GM06990 (cell line): ENCODE results near the gene CPHXL2.

ENCODE experiments used
- DNase-seq: peaks from one replicate; pipeline ENCODE4 v3.0.0-alpha.2; 2011; ENCODE audit not compliant: insufficient read length; ENCODE audit errors: extremely low read depth
- H3K27me3 ChIP-seq: replicated peaks from 2 replicates; pipeline ENCODE4 v1.6.0; 2011; ENCODE audit warnings: low read length; ENCODE audit not compliant: control insufficient read depth, insufficient read depth
- H3K36me3 ChIP-seq: 2 replicates; pipeline ENCODE4 v1.5.1; 2011; ENCODE audit warnings: low read length; ENCODE audit not compliant: control insufficient read depth, insufficient read depth
- H3K4me3 ChIP-seq: replicated peaks from 2 replicates; pipeline ENCODE4 v1.5.1; 2011; ENCODE audit warnings: low read depth, mild to moderate bottlenecking, control low read depth, low read length
- TF ChIP-seq, protein P1 (sequence below): IDR thresholded peaks from 2 replicates; pipeline ENCODE4 v1.5.1; 2011; ENCODE audit warnings: low read length, control low read depth, mild to moderate bottlenecking, inconsistent platforms; ENCODE audit not compliant: insufficient read depth, poor library complexity, severe bottlenecking

Gene CPHXL2

DNA sequence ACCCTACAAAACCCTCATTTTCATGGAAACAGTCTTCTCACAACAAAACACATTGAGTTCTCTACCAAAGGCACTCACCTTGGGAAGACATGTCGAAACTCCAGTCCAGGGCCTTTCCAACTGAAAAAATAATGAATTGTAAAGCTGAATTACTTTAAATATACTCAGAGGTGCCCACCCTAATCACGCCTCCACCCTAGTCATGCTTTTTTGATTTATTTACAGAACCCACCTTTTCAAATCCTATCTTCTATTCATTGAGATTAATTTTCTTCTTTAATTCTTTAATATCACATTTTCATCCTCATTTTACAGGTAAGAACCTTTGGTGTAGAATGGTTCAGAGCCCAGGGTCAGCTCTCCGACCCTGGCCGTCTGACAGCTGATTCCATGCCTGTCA, at the start of gene CPHXL2:
TSS of gene CPHXL2 (minus strand) at position 101 of the 400 bp plus-strand sequence. CDS start at position 91, 10 bp downstream.
- no peak for DNase-seq
- Histone ChIP-seq H3K27me3 (no peaks in the 10 kb centered on the region), H3K36me3 (no peaks in the 10 kb centered on the region), H3K4me3 (no peak within 1 kb of the TSS)
- TF ChIP-seq, protein P1, sequence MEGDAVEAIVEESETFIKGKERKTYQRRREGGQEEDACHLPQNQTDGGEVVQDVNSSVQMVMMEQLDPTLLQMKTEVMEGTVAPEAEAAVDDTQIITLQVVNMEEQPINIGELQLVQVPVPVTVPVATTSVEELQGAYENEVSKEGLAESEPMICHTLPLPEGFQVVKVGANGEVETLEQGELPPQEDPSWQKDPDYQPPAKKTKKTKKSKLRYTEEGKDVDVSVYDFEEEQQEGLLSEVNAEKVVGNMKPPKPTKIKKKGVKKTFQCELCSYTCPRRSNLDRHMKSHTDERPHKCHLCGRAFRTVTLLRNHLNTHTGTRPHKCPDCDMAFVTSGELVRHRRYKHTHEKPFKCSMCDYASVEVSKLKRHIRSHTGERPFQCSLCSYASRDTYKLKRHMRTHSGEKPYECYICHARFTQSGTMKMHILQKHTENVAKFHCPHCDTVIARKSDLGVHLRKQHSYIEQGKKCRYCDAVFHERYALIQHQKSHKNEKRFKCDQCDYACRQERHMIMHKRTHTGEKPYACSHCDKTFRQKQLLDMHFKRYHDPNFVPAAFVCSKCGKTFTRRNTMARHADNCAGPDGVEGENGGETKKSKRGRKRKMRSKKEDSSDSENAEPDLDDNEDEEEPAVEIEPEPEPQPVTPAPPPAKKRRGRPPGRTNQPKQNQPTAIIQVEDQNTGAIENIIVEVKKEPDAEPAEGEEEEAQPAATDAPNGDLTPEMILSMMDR = no peak

- Histone ChIP-seq H3K27me3 (no peaks in the 10 kb centered on the region), H3K36me3 (no peaks in the 10 kb centered on the region), H3K4me3 (no peak within 1 kb of the TSS)
- no peak for DNase-seq
- TF ChIP-seq, protein P1 = no peak
Measured at GRCh38 chr16:75726390-75726789, 49.6 kb upstream of the CPHXL2 start, which contains the start of gene CPHXL. Gene CPHXL, minus strand, starts transcription at chr16:75726490. Its CDS starts 48 bp downstream, at chr16:75726442.

DNA sequence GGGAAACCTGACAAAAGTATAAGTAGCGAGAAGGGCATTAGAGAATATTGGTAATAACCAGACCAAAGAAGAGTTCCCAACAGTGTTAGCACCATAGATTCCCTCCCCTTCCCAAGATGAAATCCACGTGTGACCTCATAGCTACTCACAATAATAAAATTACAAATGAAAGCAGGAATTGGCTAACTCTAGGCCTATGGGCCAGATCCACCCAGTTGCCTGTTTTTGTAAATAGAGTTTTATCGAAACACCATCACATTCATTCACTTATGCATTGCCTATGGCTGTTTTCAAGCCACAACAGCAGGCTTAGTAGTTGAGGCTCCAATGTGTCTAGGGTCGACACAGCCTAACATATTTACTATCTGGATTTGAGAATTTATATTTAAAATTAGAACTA, 41.6 kb upstream of the CPHXL2 start:
- Histone ChIP-seq H3K4me3 (no peak overlapping the region), H3K36me3 (no peaks in the 10 kb centered on the region), H3K27me3 (no peaks in the 10 kb centered on the region)
- no peak for DNase-seq
- TF ChIP-seq, protein P1 = no peak

DNA sequence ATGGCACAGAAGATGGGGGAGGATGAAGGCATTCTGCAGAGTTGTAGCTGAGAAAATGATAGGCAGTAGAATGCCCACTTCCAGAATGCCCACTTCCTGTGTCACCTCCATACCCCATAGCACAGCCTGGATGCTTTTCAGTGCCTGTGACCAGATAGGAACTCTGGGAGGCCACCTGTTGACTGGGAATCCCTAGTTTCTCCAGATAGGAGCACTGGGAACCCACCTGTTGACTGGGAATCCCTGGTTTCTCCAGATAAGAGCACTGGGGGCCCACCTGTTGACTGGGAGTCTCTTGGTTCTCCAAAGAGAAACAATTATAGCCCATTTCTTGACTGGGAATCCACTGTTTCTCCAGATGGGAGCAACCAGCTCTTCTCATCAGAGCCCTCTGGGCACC, 37.9 kb upstream of the CPHXL2 start:
- TF ChIP-seq, protein P1 = no peak
- Histone ChIP-seq H3K4me3 (no peak overlapping the region), H3K27me3 (no peaks in the 10 kb centered on the region), H3K36me3 (no peaks in the 10 kb centered on the region)
- DNase-seq = no peak

DNA sequence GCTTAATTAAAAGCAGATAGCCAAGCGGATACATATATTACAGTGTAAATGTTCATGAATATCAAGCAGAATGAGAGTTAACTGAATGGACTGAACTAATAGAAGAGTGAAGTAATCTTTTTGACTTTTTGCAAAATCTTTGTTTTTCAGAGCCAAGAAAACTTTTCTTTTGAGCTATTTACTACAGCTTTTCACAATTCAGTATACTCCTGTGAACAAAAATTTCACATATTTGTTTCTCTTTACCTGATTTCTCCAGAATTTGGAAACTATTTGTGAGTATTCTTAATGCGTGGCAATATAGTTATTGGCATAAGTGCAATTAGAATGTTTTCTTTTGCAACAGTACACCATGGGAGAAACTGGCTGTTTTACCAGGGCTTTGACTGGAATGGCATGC, 33.5 kb upstream of the CPHXL2 start:
- DNase-seq = no peak
- H3K27me3 ChIP-seq = no peaks in the 10 kb centered on the region
- TF ChIP-seq, protein P1 = no peak
- H3K4me3 ChIP-seq = no peak overlapping the region
- no peaks in the 10 kb centered on the region for H3K36me3 ChIP-seq

DNA sequence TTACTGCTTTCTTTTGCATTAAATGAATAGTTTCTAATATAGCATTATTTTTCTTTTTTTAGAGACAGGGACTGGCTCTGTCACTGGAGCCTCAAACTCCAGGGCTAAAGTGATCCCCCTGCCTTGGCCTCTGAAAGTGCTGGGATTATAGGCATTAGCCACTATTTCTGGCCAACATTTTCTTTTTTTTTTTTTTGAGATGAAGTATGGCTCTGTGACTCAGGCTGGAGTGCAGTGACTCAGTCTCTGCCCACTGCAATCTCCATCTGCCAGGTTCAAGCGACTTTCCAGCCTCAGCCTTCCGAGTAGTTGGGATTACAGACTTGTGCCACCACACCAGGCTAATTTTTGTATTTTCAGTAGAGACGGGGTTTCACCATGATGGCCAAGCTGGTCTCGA, 26.5 kb upstream of the CPHXL2 start:
- Histone ChIP-seq H3K27me3 (no peaks in the 10 kb centered on the region), H3K4me3 (no peak overlapping the region), H3K36me3 (no peaks in the 10 kb centered on the region)
- TF ChIP-seq, protein P1 = no peak
- DNase-seq = no peak
